CD4-positive, alpha-beta T cell treated with Interleukin-21 for 1 hour (primary cell): ENCODE data around the gene NRG2.

Source experiments
- DNase-seq: peaks from one replicate; pipeline ENCODE4 v3.0.0-alpha.2; 2020

The NRG2 gene

DNA sequence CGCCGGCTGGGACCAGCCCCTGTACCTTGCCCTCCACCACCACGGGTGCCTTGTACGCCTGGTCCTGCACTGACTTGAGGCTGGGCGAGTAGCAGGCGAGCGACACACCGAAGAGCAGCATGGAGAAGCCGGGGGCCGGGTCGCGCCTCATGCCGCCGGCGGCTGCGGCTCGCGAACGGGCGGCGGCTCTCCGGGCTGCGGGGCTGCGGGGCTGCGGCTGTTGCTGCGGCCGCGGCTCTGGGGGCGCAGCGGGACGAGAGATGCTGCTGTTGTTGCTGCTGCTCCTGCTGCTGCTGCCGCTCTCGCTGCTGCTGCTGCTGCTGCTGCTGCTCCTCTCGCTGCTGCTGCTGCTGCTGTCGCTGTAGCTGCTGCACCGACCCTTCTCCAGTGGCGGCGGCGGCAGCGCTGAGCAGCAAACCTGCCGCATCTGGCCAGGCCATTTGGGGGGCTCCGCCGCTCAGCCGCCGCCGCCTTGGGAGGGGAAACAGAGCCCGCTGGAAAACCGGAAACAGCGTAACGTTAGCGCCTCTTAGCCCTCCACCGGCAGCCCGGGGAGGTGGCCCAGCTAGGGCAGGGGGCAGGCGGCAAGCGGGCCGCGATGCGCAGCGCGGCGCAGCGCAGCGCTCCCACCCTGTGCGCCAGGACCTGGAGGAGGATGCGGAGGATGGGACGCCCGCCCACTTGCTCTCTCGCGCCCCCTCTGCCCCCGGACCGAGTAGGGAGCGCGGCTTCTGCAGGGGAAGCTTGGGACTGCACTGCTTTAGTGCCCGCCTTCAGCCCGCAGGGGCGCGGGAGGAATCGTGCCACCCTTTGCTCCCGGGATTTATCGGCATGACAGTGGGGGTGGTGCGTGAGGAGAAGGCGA is at the start of gene NRG2:
Gene NRG2 (minus strand): TSS at position 657 of the 865 bp plus-strand sequence.
- DNase-seq: peak; percentile 55

DNA sequence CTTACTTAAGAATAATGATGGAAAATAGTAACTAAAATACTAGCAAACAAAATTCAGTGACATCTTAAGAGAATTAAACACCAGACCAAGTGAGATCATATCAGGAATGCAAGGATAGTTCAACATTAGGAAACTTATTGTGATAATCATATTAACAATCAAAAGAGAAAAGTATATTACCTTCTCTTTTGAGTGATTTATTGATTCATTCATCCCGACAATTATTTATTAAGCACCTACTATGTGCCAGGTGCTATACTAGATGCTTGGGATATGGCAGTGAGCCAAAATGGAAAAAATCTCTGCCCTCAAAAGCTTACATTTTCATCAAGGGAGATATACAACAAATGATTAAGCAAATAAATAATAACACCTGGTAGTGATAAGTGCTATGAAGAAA is 47.2 kb upstream of the NRG2 start:
- no peak for DNase-seq

DNA sequence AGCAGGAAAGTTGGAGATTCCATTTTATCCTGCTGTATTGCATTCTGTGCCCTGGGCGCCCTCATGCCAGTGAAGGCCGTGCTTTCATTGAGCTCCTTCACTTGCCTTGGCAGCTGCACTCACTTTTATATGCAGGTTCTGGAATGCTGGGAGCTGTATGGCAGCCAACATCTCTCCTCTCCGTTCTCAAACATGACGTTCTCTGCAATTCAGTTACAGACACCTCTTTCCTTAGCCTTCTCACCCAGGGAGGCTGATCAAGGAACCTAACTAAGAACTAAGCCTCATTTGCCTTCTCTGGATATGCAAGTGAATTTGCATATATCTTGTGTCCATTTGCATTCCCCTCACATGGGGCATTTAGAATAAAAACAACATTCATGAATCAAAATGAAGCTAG is 41.4 kb upstream of the NRG2 start:
- no peak for DNase-seq

DNA sequence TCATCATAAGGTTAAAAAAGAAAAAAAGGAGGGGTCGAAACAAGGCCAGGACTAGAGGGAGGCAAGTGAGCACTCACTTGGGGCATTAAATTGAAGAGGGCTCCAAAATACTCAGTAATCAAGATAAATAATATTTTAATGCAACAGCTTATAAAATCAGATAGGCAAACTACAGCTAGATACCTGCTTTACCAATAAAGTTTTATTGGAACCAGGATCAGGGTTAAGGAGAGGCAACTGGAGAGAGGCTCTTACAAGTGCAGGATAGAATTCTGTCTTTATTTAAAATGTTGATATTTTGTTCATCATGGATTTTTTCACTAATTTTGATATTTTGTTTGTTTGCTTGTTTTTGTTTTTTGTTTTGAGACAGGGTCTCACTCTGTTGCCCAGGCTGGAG is 40.6 kb upstream of the NRG2 start:
- DNase-seq: no peak

DNA sequence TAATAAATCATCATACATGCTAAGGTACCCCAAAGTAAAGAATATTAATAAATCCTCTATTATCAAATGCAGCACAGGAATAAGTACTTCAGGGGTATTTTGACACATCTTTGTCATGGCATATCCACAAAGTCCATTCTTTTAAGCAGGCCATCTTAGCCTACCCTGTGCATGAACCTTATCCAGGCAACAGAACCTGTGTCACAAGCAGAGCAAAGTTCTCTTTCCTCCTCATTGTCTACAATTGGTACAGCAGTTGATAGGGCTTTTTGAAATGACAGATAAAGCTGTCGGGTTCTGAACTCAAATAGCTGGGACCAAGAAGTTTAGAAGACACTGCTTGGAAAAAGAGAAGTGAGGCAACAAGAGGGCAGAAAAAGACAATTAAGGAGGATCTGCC is 40.0 kb upstream of the NRG2 start:
- DNase-seq: no peak

DNA sequence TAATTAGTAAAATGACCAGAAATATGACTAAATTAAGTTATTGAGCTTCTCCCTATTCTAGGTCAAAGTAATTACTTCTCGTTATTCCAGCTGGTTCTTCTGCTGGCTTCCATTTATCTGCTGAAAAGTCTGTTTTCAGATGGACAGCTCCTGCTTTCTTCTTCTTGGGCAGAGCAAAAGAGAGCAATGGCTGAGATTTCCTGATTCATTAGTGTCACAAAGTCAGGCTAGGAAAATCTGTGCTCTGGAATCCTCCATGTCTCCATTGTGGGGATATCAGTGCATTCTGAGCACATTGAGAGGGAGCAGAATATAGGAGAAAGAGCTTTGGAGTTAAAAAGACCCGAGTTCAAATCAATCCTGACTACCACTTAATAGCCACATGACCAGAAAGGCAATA is 33.7 kb upstream of the NRG2 start:
- no peak for DNase-seq

DNA sequence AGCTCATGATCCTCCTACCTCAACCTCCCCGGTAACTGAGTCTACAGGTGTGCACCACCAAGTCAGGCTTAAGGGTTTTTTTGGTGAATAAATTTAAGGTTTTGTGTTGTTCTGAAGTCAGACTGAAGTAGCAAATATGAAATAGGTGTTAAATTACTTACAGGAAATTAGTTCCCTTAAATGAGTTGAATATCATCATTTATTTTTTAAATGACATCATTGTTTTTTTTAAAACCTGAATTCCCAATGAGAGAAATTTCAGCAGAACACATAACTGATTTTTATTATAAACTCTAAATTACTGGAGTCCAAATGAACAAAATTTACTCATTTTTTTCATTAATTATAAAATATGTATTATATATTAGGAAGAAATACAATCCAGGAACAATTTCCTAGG is 33.0 kb upstream of the NRG2 start:
- no peak for DNase-seq

DNA sequence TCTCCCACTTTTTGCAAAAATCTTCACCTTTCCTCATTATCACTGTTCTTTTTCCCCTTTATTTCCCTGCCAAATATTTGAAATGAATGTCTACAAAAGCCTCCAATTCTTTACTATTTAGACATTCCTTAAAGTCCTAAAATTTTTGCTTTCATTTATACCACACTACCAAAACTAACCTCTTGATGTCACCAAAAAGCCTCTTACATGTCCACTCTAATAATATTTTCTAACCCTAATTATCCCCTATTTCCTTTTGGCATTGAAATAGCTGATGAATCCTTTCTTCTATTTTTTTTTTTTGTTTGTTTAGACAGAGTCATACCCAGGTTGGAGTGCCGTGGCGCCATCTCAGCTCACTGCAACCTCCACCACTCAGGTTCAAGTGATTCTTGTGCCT is 32.3 kb upstream of the NRG2 start:
- no peak for DNase-seq

DNA sequence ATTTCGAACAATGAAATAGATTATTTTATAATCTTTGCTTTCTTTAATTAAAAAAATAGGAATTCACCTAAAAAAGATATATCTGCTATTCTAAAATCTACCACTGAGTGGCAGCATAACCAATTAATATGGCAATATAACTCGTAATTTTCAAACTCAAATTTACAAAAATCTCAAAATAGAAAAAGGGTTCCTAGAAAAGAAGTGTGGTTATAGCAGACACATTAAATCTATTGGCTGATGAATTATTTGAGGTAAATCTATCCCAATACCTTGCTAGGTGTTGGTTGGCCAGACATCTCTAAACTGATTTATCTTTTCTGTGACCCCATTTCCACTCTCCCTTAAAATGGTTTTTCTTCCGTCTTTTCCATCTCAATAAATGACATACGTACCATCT is 30.2 kb upstream of the NRG2 start:
- peak; percentile 54 for DNase-seq

DNA sequence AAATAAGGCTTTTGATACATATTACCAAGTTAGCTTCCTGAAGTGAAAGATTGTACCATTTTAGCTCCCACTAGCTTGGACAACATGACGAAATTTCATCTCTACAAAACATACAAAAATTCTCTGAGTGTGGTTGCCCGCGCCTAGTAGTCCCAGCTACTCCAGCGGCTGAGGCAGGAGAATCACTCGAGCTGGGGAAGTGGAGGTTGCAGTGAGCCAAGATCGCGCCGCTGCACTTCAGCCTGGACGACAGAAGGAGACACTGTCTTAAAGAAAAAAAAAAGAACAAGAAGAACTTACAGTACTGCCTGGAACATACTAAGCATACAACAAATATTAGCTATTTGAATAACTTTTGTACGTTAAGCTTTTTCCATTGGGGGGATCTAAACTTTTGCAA is 29.7 kb upstream of the NRG2 start:
- DNase-seq: no peak

DNA sequence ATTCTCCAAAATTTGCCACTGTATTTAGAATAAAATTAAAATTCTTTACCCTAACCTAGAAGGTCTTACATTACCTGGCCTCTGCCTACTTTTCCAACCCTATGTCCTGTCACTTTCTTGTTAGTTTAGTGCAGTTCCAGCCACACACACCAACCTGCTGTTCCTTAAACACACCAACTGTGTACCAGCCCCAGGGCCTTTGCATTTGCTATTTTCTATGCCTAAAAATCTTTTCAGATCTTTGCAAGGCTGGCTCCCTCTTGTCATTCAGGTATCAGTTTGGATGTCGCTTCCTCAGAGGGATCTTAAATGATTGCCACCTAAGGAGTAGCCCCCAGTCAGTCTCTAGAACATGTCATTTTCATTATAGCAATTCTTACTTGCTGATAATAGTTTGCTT is 17.7 kb upstream of the NRG2 start:
- DNase-seq: no peak

DNA sequence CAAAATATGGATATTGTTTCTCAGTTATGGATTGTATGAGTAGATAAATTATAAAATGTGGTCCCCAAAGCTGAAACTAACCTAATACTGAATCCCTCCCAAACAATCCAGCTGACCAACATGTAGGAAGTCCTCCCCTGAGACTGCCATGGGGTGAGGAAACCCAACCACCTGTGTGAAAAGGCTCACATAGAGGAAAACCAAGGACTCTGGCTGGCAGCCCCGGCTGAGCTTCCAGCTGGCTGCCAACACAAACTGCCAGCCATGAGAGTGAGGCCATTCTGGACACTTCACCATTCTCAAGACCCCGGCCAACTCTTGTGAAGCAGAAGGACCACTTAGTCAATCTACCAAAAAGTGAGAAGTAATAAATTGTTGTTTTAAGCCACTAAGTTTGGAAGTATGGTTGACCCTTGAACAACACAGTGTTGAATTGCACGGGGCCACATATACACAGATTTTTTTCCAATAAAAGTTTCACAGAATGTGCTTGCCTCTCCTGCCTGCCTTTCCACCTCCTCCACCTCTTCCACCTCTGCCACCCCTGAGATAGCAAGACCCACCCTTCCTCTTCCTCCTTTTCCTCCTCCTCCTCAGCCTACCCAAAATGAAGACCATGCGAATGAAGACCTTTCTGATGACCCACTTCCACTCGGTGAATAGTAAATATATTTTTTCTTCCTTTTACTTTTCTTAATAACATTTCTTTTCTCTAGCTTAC is 15.3 kb upstream of the NRG2 start:
- DNase-seq: no peak

DNA sequence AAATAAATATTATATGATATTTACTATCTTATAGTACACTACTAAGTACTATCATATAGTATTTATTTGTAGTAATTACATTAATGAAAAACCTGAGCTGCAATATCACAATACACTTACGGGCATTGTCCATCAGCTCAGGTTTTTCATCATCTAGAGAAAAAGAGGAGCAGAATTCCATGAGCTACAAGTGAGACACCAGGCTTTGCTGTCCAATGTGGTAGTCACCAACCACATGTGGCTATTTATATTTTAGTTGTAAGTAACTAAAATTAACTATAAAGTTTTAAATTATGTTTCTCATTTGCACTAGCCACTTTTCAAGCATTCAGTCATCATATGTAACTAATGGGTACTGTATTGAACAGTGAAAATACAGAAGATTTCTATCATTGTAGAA is 13.8 kb upstream of the NRG2 start:
- DNase-seq: no peak

DNA sequence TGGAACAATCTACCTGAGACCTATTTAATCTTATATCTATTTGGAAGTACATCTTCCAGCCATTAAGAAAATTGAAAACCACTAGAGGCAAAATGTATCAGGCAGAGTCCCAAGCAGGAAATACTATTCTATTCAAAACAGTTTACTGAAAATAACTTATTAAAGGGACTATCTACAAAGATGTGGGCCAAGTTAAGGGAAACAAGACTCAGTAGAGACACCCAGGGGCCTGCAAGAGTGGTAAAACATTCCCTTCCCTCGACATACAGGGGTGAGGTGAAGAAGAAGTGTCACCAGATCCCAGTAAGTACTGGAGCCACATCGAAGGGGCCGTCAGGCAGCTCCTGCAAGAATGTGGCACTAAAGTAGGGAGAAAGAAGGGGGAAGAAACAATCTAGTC is 12.1 kb upstream of the NRG2 start:
- DNase-seq: no peak

DNA sequence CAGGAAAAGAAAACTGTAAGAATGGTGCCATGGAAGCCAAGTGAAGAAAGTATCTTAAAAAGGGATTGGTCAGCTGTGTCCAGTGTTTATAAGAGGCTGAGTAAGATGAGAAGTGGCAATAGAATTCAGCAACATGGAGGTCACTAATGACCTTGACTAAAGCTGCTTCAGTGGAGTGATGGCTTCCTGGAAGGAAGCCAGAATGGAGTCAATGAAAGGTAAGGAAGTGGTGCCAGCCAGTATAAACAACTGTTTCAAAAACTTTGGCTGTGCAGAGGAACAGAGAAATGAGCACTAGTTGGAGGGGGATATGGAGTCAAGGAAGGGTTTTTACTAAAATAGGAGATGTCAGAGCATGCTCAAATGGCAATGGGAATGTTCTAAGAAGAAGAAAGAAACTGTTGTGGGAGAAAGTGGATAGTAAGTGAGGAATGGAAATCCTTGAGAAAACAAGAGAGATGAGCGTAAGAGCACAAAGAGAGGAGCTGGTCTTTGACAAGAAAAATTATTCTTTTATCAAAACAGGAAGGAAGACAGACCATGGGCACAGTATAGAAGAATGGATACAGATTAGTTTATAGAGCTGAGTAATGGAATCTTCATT is 11.1 kb upstream of the NRG2 start:
- DNase-seq: no peak

DNA sequence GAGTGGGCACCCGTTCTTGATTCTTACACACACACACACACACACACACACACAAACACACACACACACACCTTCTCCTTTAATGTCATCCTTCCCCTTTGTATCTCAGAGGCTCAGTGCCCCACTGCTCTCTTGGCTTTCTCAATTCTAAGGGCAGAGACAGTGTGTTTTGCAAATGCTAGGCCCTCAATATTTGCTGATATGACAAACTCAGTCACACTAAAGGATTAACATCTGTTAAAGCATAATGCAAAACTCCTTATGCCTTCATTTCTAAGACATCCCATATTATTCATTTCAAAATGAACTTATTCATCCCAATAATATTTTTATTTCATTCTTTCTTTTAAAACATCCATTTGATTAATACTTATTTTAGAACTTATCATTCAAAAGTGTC is 8.9 kb upstream of the NRG2 start:
- DNase-seq: no peak

DNA sequence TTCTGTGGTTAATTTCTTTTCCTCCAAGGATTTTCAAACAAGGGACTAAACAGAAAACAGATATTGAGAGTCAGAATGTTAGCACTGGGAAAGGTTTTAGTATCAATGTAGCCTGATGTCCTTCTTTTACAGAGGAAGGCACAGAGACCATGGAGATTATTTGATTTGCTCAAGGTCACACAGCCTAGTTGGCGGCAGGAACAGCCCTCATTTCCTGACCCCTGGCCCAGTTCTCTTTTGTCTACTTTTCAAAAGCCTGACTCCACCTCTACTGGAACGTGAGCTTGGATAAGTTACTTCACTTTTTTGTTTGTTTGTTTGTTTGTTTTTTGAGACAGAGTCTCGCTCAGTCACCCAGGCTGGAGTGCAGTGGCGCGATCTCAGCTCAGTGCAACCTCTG is 6.6 kb upstream of the NRG2 start:
- DNase-seq: no peak

DNA sequence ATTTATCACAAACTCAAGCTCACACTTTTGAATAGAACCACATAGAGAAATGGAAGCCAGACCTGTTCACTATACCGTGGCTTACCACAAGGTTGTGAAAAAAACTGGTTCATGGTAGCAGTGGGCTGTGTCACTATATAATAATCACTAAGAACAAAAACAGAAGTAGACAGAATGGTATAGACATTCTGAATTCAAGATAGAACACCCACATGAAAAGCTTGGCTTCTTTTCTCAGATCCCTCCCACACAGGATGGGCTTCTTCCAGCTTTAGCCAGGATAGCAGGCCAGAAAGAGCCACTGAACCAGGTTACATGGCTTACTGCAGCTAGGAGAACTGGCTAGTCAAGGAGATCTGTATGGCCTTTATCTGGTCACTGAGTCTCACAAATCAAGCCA is 6.1 kb upstream of the NRG2 start:
- no peak for DNase-seq

DNA sequence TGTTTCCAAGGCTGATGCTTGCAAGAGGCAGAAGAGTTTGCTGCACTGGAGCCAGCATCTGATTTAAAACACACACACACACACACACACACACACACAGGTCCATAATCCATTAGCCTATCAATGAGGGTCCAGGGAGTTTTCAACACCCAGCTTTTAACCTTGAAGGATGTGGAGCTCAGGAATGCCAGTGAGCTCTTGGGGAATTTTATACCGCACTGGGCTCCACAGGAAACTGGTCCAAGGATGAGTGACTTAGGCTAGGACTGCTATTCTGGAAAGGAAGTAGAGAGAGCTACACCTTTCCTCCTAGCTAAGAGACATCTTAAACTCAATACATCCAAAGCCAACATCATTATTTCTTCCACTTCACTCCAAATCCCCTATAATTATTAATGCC is 942 bp upstream of the NRG2 start:
- no peak for DNase-seq

DNA sequence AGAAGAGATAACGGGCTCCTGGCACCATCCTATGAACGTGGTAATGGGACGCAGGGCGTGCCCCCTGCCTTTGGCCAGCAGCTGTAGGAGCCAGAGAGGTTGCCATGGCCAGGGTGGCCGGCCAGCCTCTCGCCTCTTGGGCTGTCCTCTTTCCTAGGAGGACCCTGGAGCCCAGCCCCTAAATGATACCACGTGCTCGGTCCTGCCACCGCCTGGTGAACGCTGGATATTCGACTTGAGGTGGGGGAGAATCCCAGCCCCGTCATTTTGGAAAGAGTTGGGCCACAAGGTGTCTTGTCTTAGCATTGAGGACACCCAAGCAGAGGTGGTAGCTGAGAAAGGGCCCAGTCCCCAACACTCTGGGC is 391 bp upstream of the NRG2 start:
- no peak for DNase-seq

DNA sequence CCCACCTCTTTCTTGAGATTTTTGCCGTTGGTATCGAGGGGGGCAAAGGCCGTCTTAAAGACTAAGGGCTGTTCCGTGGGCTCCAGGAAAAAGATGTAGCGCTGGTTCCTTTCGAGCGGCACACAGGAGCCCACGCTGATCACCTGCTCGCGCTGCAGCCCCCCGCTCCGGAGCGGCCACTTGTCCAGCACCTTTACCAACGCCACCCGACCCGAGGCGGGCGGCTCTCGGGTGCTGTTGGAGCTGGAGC is 781 bp downstream of the NRG2 start:
- no peak for DNase-seq

DNA sequence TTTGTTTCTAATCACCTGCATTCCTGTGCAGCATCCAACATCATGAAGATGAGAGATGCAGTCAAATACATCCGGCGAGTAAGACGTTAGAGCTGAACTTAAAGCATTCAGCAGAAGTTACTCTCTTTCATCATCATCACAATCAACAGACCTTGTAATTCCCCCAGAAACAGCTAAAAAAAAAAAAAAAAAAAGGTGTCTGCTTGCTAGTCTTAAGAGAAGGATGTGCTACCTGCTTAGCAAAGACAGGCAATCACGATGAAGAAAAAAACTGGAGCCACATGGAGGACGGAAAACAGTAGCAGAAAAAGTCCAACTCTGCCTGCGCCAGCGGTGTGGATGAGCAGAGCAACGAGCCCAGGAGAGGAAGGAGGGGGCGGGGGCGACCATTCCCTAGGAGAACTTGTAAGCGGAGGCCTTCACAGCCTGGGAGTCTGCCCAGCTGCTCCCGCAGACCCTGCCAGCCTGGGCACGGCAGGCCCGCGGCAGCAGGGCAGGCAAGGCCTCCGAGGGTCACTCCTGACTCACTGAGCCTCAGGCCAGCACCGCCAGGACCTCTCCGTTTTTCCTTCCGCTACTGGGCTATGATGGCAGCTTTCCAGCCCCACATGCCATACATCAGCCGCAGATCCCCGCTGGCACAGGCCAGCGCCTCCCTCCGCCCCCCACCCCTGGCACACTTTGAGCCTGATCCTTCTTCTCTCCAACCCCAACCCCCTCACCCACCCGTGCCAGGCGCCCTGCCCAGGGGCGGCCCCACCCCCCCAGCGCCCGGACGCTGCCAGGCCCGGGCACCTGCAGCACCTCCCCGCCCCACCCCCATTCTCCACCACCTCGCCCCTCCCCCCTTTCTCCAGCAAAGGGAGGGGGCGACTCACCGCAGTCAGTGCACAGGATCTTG is 1.4 kb downstream of the NRG2 start:
- DNase-seq: no peak

DNA sequence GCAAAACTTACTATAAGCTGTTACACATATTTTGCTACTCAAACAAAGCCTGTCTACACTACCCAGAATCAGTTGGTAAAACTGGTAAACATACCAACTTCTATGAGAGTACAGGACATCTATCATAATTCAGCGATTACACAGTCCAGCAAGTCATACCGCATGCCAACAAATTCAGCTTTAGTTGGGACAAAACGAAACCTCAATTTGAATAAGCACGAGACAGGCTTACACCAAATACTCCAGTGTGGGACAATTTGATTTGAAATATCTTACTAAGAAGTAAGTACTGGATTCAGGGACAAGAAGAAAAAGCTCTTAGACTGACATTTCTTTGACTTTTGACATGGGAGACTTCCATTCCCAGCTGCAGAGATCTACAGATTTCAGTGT is 2.0 kb downstream of the NRG2 start:
- DNase-seq: no peak

DNA sequence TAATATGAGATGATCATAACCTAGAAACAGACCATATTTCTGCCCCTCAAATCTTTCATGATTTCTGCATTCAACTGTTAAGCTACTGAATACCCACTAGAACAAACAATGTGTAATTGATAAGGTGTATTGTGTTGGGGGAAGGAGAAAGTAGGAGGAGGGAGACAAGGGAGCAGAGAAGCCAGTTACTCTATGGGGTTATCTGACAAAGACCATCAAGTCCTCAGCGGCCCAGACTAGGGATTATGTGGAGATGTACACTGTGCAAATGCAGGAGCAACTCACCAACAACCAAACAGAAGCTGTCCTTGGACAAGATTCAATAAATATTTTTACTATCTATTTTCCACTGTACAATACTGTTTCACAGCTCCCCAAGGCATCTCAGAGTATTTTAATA is 2.7 kb downstream of the NRG2 start:
- no peak for DNase-seq
